ENCODE data around the gene TOMM7. TPM values are rescaled to one million over a fixed set of nuclear protein-coding genes. Genes with fewer than 3 reads are reported as not detected.
A peak's percentile ranks its signal among the peaks of the same experiment; 100 is the strongest.
"Not testable (repeated sequence)": the region's sequence is repeated elsewhere in the genome, so short reads cannot be mapped to it uniquely, and the experiment has no call there.

Gene TOMM7
- total RNA-seq, 1 experiment from 2014 or later: 588 TPM

DNA sequence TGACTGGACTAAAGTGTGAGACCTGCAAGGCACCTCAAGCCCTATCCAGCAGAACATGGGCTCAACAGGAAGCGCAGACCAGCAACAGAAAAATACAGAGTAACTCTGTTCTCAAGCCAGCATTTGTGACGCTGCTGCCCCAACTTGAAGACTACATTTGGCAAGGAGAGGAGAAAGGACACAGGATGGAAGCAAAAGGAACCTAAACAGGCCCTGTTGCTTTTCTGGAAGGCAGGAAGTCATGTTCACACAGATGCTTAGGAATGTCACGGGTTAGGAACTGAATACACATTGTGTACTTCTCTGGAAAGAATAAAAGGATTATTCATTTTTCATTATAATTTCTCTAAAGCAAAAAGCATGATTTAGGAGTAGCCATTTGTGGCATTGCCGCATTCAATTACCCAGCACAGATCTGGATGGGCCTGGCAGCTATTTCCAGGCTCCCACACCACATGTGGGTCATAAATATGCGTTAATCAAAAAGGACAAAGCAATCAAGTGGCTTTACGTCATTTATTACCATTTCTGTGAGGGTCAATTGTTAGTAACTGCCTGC, 19.8 kb upstream of the TOMM7 start:
- DNase-seq: peak in 1 of 2 experiments; percentile 31
- Histone ChIP-seq H3K4me2 (no peak overlapping the region), H3F3A (ENCODE audit: insufficient read depth, low read depth) (no peaks in the 10 kb centered on the region), H3K79me2 (ENCODE audit: low read depth) (no peaks in the 10 kb centered on the region), H3K4me3 (no peak overlapping the region), H3K9me2 (ENCODE audit: insufficient read depth) (no peaks in the 10 kb centered on the region), H3K27ac (no peak overlapping the region), H3K9me3 (ENCODE audit: insufficient read depth, low read depth) (no peaks in the 10 kb centered on the region), H4K20me1 (ENCODE audit: insufficient read depth) (no peaks in the 10 kb centered on the region), H2AFZ (no peak overlapping the region; the same call in 1 of the 2 replicates), H3K4me1 (replicated peaks; ENCODE audit: insufficient read depth) (no peaks in the 10 kb centered on the region), H3K36me3 (ENCODE audit: low read depth) (no peaks in the 10 kb centered on the region), H3K27me3 (ENCODE audit: insufficient read depth, low read depth) (no peaks in the 10 kb centered on the region)
- ChIA-PET POLR2A (ENCODE audit: unreplicated experiment) (no interaction called here), CTCF (no interaction called here)
- no TSS peak for BruUV-seq (replicated peaks)
- intact Hi-C loops (cut with micrococcal nuclease; ENCODE audit: unreplicated experiment): no loop called here
- TF ChIP-seq, protein P1, sequence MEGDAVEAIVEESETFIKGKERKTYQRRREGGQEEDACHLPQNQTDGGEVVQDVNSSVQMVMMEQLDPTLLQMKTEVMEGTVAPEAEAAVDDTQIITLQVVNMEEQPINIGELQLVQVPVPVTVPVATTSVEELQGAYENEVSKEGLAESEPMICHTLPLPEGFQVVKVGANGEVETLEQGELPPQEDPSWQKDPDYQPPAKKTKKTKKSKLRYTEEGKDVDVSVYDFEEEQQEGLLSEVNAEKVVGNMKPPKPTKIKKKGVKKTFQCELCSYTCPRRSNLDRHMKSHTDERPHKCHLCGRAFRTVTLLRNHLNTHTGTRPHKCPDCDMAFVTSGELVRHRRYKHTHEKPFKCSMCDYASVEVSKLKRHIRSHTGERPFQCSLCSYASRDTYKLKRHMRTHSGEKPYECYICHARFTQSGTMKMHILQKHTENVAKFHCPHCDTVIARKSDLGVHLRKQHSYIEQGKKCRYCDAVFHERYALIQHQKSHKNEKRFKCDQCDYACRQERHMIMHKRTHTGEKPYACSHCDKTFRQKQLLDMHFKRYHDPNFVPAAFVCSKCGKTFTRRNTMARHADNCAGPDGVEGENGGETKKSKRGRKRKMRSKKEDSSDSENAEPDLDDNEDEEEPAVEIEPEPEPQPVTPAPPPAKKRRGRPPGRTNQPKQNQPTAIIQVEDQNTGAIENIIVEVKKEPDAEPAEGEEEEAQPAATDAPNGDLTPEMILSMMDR (conservative IDR thresholded peaks at IDR 0.05): no peak
- no peak for TF ChIP-seq EZH2 (IDR thresholded peaks at IDR 0.05; ENCODE audit: low read depth)

DNA sequence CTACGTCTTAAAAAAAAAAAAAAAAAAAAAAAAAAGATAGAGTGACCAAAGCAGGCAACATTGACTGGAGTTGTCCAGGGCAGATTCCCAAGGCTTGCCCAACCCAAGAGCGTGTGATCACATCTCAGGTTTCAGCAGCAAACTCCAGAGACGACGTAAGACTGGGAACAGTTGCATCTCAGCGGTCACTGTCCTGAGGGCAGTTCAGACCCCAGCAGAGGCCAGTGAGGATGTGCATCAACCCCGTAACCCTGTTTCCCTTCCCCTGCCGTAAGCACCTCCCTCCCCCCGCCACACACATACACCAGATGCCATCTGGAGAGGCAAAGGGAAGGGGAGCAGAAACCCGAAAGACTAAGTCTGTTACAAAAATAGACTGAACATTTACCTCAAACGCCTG, 19.3 kb upstream of the TOMM7 start:
- no peak overlapping the region for H3K27ac ChIP-seq
- H3F3A ChIP-seq (ENCODE audit: insufficient read depth, low read depth): no peaks in the 10 kb centered on the region
- no peaks in the 10 kb centered on the region for H3K27me3 ChIP-seq (ENCODE audit: insufficient read depth, low read depth)
- no TSS peak for BruUV-seq (replicated peaks)
- no peaks in the 10 kb centered on the region for H3K36me3 ChIP-seq (ENCODE audit: low read depth)
- H3K4me3 ChIP-seq: no peak overlapping the region
- H3K9me2 ChIP-seq (ENCODE audit: insufficient read depth): no peaks in the 10 kb centered on the region
- ChIA-PET POLR2A (ENCODE audit: unreplicated experiment) (no interaction called here), CTCF (no interaction called here)
- no peak overlapping the region for H3K4me2 ChIP-seq
- H3K4me1 ChIP-seq (replicated peaks; ENCODE audit: insufficient read depth): no peaks in the 10 kb centered on the region
- H2AFZ ChIP-seq: no peak overlapping the region
- TF ChIP-seq, protein P1 (conservative IDR thresholded peaks at IDR 0.05): no peak
- TF ChIP-seq EZH2 (IDR thresholded peaks at IDR 0.05; ENCODE audit: low read depth): no peak
- no peaks in the 10 kb centered on the region for H3K79me2 ChIP-seq (ENCODE audit: low read depth)
- H4K20me1 ChIP-seq (ENCODE audit: insufficient read depth): no peaks in the 10 kb centered on the region
- intact Hi-C loops (cut with micrococcal nuclease; ENCODE audit: unreplicated experiment): no loop called here
- no peaks in the 10 kb centered on the region for H3K9me3 ChIP-seq (ENCODE audit: insufficient read depth, low read depth)
- peak in 1 of 2 experiments; percentile 3 for DNase-seq

DNA sequence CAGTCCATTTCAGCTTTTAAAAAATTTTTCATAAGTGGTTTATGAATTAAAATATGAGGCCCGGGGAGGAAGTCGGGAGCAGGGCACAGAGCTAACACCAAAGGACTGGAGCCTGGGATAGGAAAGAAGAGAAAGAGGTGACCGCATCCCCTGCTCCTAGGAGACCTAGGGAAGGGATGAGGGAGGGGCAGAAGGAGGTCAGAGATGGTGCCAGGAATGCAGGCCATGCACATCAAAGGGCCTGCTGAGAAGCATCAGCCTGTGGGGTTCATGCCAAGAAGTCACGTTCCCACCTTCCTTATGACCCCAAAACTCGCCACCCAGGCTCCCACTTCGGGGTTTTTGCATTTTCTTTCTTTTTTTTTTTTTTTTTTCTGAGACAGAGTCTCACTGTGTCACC, 14.7 kb upstream of the TOMM7 start:
- H3K4me3 ChIP-seq: no peak overlapping the region
- no peak for DNase-seq
- BruUV-seq (replicated peaks): no TSS peak
- no peaks in the 10 kb centered on the region for H3K4me1 ChIP-seq (replicated peaks; ENCODE audit: insufficient read depth)
- no peak overlapping the region for H3K4me2 ChIP-seq
- no peaks in the 10 kb centered on the region for H4K20me1 ChIP-seq (ENCODE audit: insufficient read depth)
- intact Hi-C loops (cut with micrococcal nuclease; ENCODE audit: unreplicated experiment): no loop called here
- H3K79me2 ChIP-seq (ENCODE audit: low read depth): no peaks in the 10 kb centered on the region
- H3K36me3 ChIP-seq (ENCODE audit: low read depth): no peaks in the 10 kb centered on the region
- H3K9me3 ChIP-seq (ENCODE audit: insufficient read depth, low read depth): no peaks in the 10 kb centered on the region
- H3K27me3 ChIP-seq (ENCODE audit: insufficient read depth, low read depth): no peaks in the 10 kb centered on the region
- no peak overlapping the region for H2AFZ ChIP-seq
- 0 out of 2 replicates have a peak, but pooled peaks cover 5% of the 10 kb centered on the region for H3K9me2 ChIP-seq (ENCODE audit: insufficient read depth)
- no peak overlapping the region for H3K27ac ChIP-seq
- TF ChIP-seq EZH2 (IDR thresholded peaks at IDR 0.05; ENCODE audit: low read depth): no peak
- TF ChIP-seq, protein P1 (conservative IDR thresholded peaks at IDR 0.05): no peak
- ChIA-PET POLR2A (ENCODE audit: unreplicated experiment) (no interaction called here), CTCF (no interaction called here)
- H3F3A ChIP-seq (ENCODE audit: insufficient read depth, low read depth): no peaks in the 10 kb centered on the region; the same call in 1 of the 2 replicates

DNA sequence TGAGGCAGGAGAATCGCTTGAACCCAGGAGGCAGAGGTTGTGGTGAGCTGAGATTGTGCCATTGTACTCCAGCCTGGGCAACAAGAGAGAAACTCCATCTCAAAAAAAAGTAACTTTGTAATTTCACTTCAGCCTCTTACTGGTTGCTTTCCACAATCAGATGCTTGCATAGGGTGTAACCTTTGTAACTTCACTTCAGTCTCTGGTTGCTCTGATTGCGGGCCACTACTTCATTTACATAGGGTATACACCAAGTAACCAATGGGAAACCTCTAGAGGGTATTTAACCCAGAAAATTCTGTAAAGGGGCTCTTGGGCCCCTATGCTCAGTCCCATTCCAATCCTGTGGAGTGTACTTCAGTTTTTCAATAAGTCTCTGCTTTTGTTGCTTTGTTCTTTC, 13.9 kb upstream of the TOMM7 start:
- H2AFZ ChIP-seq; H3K27ac ChIP-seq; POLR2A ChIA-PET (ENCODE audit: unreplicated experiment); H4K20me1 ChIP-seq (ENCODE audit: insufficient read depth); CTCF ChIA-PET; H3K9me2 ChIP-seq (ENCODE audit: insufficient read depth); H3K4me2 ChIP-seq; H3K36me3 ChIP-seq (ENCODE audit: low read depth); DNase-seq; H3K4me1 ChIP-seq (replicated peaks; ENCODE audit: insufficient read depth); BruUV-seq (replicated peaks); H3F3A ChIP-seq (ENCODE audit: insufficient read depth, low read depth); intact Hi-C loops (cut with micrococcal nuclease; ENCODE audit: unreplicated experiment); H3K27me3 ChIP-seq (ENCODE audit: insufficient read depth, low read depth); H3K79me2 ChIP-seq (ENCODE audit: low read depth); H3K9me3 ChIP-seq (ENCODE audit: insufficient read depth, low read depth); H3K4me3 ChIP-seq: not testable (repeated sequence)

Measured in PC-9 (cell line).